ENCODE data around the gene DYSF. TPM values are rescaled to one million over a fixed set of nuclear protein-coding genes. Genes with fewer than 3 reads are reported as not detected.
A peak's percentile ranks its signal among the peaks of the same experiment; 100 is the strongest.

The DYSF gene
- polyA plus RNA-seq, 1 of the 3 experiments (the other 2 are of a cell fraction): 0.10 TPM

DNA sequence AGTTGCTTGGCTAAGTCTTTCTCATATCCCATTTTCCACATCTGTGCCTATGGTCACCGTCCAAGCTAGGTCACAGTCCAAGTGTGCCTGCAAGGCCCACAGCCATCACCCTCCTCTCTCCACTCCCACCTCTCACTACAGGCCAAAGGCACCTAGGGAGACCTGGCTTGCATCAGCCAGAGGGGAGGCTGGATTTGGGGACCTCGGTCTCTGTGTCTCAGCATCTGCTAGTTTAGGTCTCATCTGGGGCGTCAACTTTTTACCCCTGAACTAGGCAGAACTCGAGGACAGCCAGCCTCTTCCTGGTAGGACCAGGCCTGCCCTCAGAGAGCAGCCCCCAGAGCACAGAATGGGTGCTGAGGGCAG lies 217.1 kb downstream of the DYSF start (continued):
- TF ChIP-seq, protein P1, sequence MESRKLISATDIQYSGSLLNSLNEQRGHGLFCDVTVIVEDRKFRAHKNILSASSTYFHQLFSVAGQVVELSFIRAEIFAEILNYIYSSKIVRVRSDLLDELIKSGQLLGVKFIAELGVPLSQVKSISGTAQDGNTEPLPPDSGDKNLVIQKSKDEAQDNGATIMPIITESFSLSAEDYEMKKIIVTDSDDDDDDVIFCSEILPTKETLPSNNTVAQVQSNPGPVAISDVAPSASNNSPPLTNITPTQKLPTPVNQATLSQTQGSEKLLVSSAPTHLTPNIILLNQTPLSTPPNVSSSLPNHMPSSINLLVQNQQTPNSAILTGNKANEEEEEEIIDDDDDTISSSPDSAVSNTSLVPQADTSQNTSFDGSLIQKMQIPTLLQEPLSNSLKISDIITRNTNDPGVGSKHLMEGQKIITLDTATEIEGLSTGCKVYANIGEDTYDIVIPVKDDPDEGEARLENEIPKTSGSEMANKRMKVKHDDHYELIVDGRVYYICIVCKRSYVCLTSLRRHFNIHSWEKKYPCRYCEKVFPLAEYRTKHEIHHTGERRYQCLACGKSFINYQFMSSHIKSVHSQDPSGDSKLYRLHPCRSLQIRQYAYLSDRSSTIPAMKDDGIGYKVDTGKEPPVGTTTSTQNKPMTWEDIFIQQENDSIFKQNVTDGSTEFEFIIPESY (IDR thresholded peaks at IDR 0.05; ENCODE audit: borderline replicate concordance, low read depth): no peak
- TF ChIP-seq EZH2phosphoT487 (IDR thresholded peaks at IDR 0.05; ENCODE audit: borderline replicate concordance, low read depth) (no peak), RAD21 (IDR thresholded peaks at IDR 0.05; ENCODE audit: low read length) (no peak), MEF2A (IDR thresholded peaks at IDR 0.05; ENCODE audit: borderline replicate concordance, low read depth) (no peak), GATA2 (CRISPR knock-in tag; IDR thresholded peaks at IDR 0.05) (no peak)
- TF ChIP-seq, protein P2, sequence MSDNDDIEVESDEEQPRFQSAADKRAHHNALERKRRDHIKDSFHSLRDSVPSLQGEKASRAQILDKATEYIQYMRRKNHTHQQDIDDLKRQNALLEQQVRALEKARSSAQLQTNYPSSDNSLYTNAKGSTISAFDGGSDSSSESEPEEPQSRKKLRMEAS (IDR thresholded peaks at IDR 0.05; ENCODE audit: low read depth): no peak

DNA sequence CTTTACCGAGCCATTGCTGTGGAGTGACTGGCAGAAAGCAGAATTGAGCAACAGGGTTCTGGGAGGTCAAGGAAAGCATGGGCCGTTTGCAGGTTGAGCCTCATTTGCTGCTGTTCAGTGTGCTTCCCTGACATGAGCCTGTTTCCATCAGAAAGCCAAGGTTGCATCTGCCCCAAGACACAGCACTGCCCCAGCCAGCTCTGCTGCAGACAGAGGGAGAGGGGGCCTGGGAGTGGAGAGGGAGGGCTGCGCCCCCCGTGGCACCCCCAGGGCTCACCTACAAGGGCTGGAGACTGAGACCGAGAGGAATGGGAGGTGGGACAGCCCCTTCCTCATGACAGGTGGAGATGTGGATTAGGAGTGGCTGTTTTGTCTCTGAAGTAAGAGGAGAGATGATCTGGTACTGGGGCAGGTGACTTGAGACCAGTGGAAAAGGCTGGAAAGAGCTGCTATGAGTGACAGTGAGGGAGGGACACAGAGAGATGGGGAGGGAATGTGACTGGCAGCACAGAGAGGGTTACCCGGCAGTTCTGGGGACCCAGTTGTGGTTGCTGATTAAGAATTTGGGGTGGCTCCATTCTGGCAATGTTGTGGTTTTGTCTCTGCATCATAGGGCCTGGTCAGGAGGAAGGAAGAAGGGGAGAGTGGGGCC lies 218.0 kb downstream of the DYSF start:
- no peak overlapping the region for H3K4me2 ChIP-seq
- TF ChIP-seq TEAD4 (IDR thresholded peaks at IDR 0.05; ENCODE audit: borderline replicate concordance, insufficient read depth): no peak
- TF ChIP-seq, protein P3, sequence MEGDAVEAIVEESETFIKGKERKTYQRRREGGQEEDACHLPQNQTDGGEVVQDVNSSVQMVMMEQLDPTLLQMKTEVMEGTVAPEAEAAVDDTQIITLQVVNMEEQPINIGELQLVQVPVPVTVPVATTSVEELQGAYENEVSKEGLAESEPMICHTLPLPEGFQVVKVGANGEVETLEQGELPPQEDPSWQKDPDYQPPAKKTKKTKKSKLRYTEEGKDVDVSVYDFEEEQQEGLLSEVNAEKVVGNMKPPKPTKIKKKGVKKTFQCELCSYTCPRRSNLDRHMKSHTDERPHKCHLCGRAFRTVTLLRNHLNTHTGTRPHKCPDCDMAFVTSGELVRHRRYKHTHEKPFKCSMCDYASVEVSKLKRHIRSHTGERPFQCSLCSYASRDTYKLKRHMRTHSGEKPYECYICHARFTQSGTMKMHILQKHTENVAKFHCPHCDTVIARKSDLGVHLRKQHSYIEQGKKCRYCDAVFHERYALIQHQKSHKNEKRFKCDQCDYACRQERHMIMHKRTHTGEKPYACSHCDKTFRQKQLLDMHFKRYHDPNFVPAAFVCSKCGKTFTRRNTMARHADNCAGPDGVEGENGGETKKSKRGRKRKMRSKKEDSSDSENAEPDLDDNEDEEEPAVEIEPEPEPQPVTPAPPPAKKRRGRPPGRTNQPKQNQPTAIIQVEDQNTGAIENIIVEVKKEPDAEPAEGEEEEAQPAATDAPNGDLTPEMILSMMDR (IDR thresholded peaks at IDR 0.05): no peak
- no peak for TF ChIP-seq EP300 (IDR thresholded peaks at IDR 0.05; ENCODE audit: borderline replicate concordance in 1 of 2, low read depth in 1 of 2, low read length in 1 of 2)
- TF ChIP-seq TAF1 (IDR thresholded peaks at IDR 0.05; ENCODE audit: borderline replicate concordance, low read depth, low read length): no peak
- no peak for TF ChIP-seq TCF12 (IDR thresholded peaks at IDR 0.05)
- TF ChIP-seq, protein P4, sequence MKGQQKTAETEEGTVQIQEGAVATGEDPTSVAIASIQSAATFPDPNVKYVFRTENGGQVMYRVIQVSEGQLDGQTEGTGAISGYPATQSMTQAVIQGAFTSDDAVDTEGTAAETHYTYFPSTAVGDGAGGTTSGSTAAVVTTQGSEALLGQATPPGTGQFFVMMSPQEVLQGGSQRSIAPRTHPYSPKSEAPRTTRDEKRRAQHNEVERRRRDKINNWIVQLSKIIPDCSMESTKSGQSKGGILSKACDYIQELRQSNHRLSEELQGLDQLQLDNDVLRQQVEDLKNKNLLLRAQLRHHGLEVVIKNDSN (IDR thresholded peaks at IDR 0.05; ENCODE audit: borderline replicate concordance, low read depth): no peak
- no peak for TF ChIP-seq RAD21 (IDR thresholded peaks at IDR 0.05; ENCODE audit: low read length)
- TF ChIP-seq EZH2phosphoT487 (IDR thresholded peaks at IDR 0.05; ENCODE audit: borderline replicate concordance, low read depth): no peak
- no peak for TF ChIP-seq NRF1 (IDR thresholded peaks at IDR 0.05; ENCODE audit: low read depth, low read length)
- TF ChIP-seq FOXJ3 (CRISPR knock-in tag; IDR thresholded peaks at IDR 0.05): no peak
- no peak for TF ChIP-seq GATA2 (CRISPR knock-in tag; IDR thresholded peaks at IDR 0.05)
- no peak for TF ChIP-seq FOSL2 (IDR thresholded peaks at IDR 0.05; ENCODE audit: borderline replicate concordance, low read depth)
- no peak for TF ChIP-seq MEF2A (IDR thresholded peaks at IDR 0.05; ENCODE audit: borderline replicate concordance, low read depth)
- TF ChIP-seq, protein P1 (IDR thresholded peaks at IDR 0.05; ENCODE audit: borderline replicate concordance, low read depth): no peak
- TF ChIP-seq POLR2AphosphoS5 (IDR thresholded peaks at IDR 0.05; ENCODE audit: low read depth, low read length): no peak
- TF ChIP-seq GABPA (IDR thresholded peaks at IDR 0.05; ENCODE audit: low read depth): no peak
- TF ChIP-seq, protein P2 (IDR thresholded peaks at IDR 0.05; ENCODE audit: low read depth): no peak
- no peak for TF ChIP-seq RXRA (IDR thresholded peaks at IDR 0.05; ENCODE audit: borderline replicate concordance, low read depth)
- ChIA-PET CTCF (interaction anchor here (0.6 kb wide), 1 partner anchor 549 kb away, joined by 3 read pairs; no protein-coding TSS in a partner anchor), POLR2A (no interaction called here)
- H3K9me2 ChIP-seq: no peaks in the 10 kb centered on the region
- H3K9ac ChIP-seq: no peak overlapping the region
- no peaks in the 10 kb centered on the region for H3K79me2 ChIP-seq (ENCODE audit: insufficient read depth)
- no peaks in the 10 kb centered on the region for H3K36me3 ChIP-seq (replicated peaks in 1 of 2; ENCODE audit: control insufficient read depth in 1 of 2, insufficient read depth in 2 of 2, low read length in 1 of 2)
- DNase-seq: peak; percentile 6
- no peak overlapping the region for H2AFZ ChIP-seq (ENCODE audit: low read depth)
- no peaks in the 10 kb centered on the region for H3K9me3 ChIP-seq
- H3K27me3 ChIP-seq (ENCODE audit: insufficient read depth): no peaks in the 10 kb centered on the region; the same call in 1 of the 2 replicates
- H3K27ac ChIP-seq (ENCODE audit: low read depth in 2 of 2, low read length in 1 of 2): no peak overlapping the region
- no peaks in the 10 kb centered on the region for H4K20me1 ChIP-seq (ENCODE audit: insufficient read depth)
- WGBS (ENCODE audit: low lambda C conversion rate): 32% methylated on average over 6 of the region's 6 CpGs
- no peak overlapping the region for H3K4me3 ChIP-seq (ENCODE audit: low read depth in 2 of 2, low read length in 1 of 2)
- no peaks in the 10 kb centered on the region for H3F3A ChIP-seq (replicated peaks; ENCODE audit: insufficient read depth)
- no peaks in the 10 kb centered on the region for H3K4me1 ChIP-seq (ENCODE audit: control insufficient read depth in 1 of 2, insufficient read depth in 2 of 2, low read depth in 1 of 2, low read length in 1 of 2)
